ENCODE results near the gene KLHDC1.
"Not testable (repeated sequence)": the region's sequence is repeated elsewhere in the genome, so short reads cannot be mapped to it uniquely, and the experiment has no call there.

The KLHDC1 gene

DNA sequence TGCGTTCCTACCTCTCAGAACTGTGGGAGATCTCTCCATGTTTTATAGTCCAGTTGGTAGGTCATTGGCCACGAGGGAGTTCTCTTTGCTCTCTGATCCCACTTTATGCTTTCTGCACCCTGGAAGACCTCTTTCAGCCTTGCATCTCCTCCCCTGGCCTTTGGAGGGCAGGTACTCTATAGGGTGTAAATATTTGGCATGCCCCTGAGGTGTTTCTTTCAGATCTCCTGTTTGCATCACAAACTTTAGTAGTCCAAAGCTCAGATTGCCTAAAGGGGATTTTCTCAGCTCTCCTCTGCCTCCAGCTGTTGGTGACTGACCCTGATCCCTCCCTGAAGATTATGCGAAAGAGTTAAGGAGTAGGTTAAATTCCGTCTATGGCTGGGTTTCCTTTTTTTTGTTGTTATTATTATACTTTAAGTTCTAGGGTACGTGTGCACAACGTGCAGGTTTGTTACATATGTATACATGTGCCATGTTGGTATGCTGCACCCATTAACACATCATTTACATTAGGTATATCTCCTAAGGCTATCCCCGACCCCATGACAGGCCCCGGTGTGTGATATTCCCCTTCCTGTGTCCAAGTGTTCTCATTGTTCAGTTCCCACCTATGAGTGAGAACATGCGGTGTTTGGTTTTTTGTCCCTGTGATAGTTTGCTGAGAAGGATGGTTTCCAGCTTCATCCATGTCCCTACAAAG is 29.0 kb downstream of the KLHDC1 start:
- DNase-seq (ENCODE audit: low read depth) = not testable (repeated sequence)

DNA sequence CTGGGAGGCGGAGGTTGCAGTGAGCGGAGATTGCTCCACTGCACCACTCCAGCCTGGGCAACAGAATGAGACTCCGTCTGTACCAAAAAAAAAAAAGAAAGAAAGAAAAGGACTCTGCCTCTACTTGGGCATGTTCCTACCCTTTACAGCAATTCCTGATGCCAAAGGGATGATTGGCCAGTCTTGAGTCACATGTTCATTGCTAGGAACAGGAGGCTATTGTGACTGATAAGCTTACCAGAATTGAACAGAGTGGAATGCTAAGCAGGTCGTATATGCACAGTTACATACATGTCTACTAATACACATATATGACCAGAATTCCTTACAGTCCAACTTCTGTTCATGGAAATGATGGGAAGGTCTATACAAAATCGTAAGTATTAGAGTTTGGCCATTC is 34.3 kb downstream of the KLHDC1 start:
- DNase-seq (ENCODE audit: low read depth) = no peak

GRCh38 chr14:49732896-49733295 is 40.0 kb downstream of the KLHDC1 start:
- no peak for DNase-seq (ENCODE audit: low read depth)

GRCh38 chr14:49733836-49734235 is 40.9 kb downstream of the KLHDC1 start:
- DNase-seq (ENCODE audit: low read depth) = no peak

DNA sequence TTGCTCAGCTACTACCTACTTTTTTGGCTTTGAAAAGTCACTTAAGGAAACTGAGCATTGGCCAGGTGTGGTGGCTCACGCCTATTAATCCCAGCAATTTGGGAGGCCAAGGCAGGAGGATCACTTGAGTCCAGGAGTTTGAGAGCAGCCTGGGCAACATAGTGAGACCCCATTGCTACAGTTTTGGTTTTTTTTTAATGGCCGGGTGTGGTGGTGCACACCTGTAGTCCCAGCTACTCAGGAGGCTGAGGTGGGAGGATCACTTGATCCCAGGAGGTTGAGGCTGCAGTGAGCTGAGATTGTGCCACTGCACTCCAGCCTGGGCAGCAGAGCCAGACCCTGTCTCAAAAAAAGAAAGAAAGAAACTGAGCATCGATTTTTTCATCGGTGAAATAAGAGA is 42.7 kb downstream of the KLHDC1 start:
- not testable (repeated sequence) for DNase-seq (ENCODE audit: low read depth)

DNA sequence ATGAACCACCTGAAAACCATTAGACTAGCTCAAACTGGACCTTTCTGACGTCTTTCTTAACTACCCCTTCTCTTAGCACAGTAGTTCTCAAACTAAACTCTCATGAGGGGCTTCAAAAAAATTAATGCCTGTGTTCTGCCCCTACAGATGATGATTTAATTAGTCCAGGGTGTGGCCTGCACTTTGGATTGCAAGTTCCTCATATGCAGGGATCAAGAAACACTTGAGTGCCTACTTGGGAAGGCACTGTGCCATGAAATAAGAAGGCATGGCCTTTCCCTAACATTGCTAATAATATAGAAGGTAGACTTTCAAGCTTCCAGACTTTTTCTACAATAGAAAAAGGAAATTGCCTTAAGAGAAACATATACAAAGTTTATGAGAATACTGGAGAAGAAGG is 52.3 kb downstream of the KLHDC1 start:
- DNase-seq (ENCODE audit: low read depth) = no peak

DNA sequence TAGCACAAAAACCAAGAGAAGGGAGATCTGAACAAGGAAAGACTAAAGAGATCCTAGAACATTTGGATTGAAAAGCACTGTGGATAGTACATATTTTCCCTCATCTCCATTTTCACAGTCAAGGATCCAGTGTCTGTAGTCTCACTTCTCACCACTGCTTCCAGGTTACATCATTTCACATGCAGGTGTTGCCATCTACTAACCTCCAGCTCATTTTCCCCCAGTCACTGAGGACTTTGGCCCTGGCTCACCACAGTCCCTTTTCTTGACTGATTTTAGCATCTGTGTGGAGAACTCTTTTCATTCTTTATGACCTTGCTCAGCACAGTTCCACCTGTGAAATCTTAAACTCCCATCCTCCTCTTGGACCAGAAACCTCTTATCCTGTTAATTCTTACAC is 53.6 kb downstream of the KLHDC1 start:
- DNase-seq (ENCODE audit: low read depth) = not testable (repeated sequence)

DNA sequence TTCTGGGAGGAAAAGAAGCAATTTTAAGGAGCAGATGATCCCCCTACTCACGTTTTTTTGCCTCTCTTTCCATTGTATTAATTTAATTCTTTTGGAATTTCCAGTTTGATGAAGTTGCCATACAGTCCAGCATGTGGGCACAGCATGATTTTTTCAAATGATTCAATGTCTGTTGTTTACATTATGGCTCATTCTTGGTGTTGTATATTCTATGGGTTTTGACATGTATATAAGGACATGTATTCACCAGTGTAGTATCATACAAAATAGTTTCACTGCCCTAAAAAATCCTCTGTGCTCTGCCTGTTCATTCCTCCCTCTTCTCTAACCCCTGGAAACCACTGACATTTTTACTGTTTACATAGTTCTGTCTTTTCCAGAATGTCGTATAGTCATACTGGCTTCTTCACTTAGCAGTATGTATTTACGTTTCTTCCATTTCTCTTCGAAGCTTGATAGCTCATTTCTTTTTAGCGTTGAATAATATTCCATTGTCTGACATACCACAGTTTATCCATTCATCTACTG is 61.7 kb downstream of the KLHDC1 start:
- DNase-seq (ENCODE audit: low read depth) = no peak

- DNase-seq (ENCODE audit: low read depth) = no peak
Measured at GRCh38 chr14:49755378-49755777, 62.5 kb downstream of the KLHDC1 start.

DNA sequence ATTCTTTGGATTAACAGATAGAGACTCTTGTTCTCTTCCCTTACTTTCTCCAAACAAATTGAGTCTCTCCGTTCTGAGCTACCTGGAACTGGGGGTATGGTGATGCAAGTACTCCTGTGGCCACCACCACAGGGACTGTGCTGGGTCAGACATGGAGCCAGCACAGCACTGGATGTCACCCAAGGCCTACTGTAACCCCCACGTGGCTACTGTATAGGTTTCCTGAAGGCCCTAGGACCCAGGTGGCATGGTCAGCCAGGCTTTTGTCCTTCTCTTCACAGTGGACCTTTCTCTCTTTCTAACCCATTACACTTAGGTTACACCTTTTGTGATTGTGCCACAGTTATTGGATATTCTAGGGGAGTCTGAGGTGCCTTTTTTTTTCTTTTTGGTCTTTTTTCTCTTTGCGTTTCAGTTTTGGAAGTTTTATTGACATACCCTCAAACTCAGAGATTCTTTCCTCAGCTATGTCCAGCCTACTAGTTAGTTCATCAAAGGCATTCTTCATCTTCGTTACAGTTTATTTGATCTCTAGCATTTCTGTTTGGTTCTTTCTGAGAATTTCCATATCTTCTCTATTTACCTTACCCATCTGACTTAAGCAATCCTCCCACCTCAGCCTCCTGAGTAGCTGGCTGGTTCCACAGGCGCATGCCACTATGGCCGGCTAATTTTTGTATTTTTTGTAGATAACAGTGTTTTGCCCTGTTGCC is 69.1 kb downstream of the KLHDC1 start:
- DNase-seq (ENCODE audit: low read depth) = no peak

DNA sequence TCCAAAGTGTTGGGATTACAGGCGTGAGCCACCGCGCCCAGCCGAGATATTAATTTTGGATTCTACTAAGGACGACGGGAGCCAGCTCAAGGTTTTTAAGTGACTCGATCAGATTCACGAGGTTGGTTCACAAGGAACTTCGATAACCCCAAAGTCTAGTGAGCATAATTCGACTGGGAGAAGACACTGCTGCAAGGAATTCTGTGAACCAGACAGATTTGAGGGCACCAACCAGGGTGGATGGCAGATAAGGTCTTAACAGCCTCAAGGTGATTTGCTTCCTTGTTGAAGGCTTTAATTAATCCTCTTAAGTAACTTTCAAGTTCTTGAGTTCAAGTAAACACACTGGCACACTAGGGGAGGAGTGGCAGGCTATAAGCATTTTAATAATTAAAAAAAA is 73.9 kb downstream of the KLHDC1 start:
- DNase-seq (ENCODE audit: low read depth) = no peak

DNA sequence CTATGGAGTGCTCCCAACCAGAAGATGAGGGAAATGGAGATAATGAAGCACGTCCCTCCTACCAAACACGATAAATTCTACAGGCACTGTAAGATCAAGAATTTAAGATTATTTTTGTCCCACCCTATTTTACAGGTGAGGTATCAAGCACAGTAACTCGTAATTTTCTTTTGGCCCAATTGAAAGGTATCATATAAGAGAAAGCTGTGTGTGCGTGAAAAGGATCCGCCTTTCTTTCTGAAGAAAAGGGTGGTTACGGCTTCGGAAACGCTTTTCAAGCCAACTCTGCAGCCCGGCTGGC is 74.3 kb downstream of the KLHDC1 start:
- DNase-seq (ENCODE audit: low read depth) = no peak

- peak; percentile 82 for DNase-seq (ENCODE audit: low read depth)
Measured at GRCh38 chr14:49767571-49768300, 74.8 kb downstream of the KLHDC1 start, which contains the start of gene KLHDC2. KLHDC2 (plus strand) TSS chr14:49768153; CDS start chr14:49768469, 316 bp downstream.

- DNase-seq (ENCODE audit: low read depth) = peak; percentile 57
Measured at GRCh38 chr14:49768301-49769121, 75.6 kb downstream of the KLHDC1 start.

- DNase-seq (ENCODE audit: low read depth) = no peak
Measured at GRCh38 chr14:49769171-49769570, 76.3 kb downstream of the KLHDC1 start.

DNA sequence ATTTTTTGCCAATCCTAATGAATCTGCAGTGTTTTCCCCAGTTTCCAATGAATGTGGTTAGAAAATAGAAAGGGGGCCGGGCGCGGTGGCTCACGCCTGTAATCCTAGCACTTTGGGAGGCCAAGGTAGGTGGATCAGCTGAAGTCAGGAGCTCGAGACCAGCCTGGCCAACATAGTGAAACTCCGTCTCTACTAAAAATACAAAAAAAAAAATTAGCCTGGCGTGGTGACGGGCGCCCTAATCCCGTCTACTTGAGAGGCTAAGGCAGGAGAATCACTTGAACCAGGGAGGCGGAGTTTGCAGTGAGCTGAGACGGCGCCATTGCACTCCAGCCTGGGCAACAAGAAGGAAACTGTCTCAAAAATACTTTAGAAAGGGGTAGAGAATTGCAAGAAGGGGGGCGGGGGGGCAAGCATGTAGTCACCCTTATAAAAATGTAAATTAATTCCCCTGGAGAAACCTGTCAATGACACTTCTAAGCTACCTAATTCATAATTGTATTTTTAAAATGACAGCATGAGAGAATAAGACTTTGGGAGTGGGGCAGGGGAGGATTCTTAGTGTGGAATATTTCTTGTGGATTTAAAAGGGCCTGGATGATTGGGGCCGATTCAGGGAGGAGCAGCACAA is 76.8 kb downstream of the KLHDC1 start:
- no peak for DNase-seq (ENCODE audit: low read depth)

GRCh38 chr14:49770212-49770817 is 77.4 kb downstream of the KLHDC1 start:
- no peak for DNase-seq (ENCODE audit: low read depth)

DNA sequence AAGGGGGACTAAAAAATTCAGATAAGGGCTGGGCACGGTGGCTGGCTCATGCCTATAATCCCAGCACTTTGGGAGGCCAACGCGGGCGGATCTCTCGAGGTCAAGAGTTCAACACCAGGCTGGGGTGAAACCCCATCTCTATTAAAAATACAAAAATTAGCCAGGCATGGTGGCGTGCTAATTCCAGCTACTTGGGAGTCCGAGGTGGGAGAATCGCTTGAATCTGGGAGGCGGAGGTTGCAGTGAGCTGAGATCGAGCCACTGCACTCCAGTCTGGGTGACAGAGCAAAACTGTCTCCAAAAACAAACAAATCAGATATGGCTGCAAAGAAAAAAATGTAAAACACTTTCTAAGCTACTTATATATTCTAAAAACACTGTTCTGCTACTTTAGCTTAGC is 78.8 kb downstream of the KLHDC1 start:
- not testable (repeated sequence) for DNase-seq (ENCODE audit: low read depth)

- DNase-seq (ENCODE audit: low read depth) = no peak
Measured at GRCh38 chr14:49774106-49774505, 81.2 kb downstream of the KLHDC1 start.

DNA sequence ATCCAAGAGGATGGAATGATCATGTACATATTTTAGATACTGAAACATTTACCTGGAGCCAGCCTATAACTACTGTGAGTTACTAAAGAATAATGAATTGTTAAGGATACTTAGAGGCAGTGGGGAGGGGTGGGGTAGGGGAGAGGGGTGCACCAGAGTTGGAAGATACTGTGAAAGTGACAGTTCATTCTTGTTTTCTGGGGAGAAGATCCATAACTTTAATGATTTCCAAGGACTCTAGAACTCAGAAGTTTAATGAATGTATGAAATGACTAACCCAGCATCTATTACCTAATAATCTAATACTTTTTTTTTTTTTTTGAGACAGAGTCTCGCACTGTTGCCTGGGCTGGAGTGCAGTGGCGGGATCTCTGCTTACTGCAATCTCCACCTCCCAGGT is 85.5 kb downstream of the KLHDC1 start:
- no peak for DNase-seq (ENCODE audit: low read depth)

DNA sequence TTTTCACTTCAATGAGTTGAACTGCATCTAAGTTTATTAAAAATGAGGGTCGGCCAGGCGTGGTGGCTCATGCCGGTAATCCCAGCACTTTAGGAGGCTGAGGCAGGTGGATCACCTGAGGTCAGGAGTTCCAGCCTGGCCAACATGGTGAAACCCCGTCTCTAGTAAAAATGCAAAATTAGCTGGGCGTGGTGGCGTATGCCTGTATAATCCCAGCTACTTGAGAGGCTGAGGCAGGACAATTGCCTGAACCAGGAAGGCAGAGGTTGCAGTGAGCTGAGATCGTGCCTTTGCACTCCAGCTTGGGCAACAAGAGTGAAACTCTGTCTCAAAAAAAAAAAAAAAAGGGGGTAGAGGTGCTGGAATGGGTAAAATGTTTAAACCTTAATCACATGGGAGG is 88.1 kb downstream of the KLHDC1 start:
- DNase-seq (ENCODE audit: low read depth) = not testable (repeated sequence)
